Measurements from ENCODE around the gene XPO5.
"Not testable (repeated sequence)": the region's sequence is repeated elsewhere in the genome, so short reads cannot be mapped to it uniquely, and the experiment has no call there.

Gene XPO5

GRCh38 chr6:43540507-43540906 is 35.3 kb downstream of the XPO5 start:
- H3K4me2 ChIP-seq (ENCODE audit: low read length): no peak overlapping the region
- H3K9me2 ChIP-seq (replicated peaks; ENCODE audit: control insufficient read depth, low read length): no peaks in the 10 kb centered on the region
- H3K36me3 ChIP-seq (ENCODE audit: control insufficient read depth, low read length): peaks cover 62% of the 10 kb centered on the region
- no peaks in the 10 kb centered on the region for H3K27me3 ChIP-seq (ENCODE audit: control insufficient read depth, low read length)
- H3K4me1 ChIP-seq (ENCODE audit: control insufficient read depth, low read length): no peaks in the 10 kb centered on the region
- H4K20me1 ChIP-seq (ENCODE audit: control insufficient read depth, insufficient read depth, low read depth, low read length): no peaks in the 10 kb centered on the region
- H3K4me3 ChIP-seq (ENCODE audit: low read length): no peak overlapping the region
- H3F3A ChIP-seq (ENCODE audit: control insufficient read depth, insufficient read depth): 0 out of 2 replicates have a peak, but pooled peaks cover 3% of the 10 kb centered on the region
- no peaks in the 10 kb centered on the region for H3K9me3 ChIP-seq (ENCODE audit: control insufficient read depth, insufficient read depth, low read length)
- TF ChIP-seq EZH2phosphoT487 (IDR thresholded peaks at IDR 0.05; ENCODE audit: borderline replicate concordance, low read length): no peak
- TF ChIP-seq, protein P1, sequence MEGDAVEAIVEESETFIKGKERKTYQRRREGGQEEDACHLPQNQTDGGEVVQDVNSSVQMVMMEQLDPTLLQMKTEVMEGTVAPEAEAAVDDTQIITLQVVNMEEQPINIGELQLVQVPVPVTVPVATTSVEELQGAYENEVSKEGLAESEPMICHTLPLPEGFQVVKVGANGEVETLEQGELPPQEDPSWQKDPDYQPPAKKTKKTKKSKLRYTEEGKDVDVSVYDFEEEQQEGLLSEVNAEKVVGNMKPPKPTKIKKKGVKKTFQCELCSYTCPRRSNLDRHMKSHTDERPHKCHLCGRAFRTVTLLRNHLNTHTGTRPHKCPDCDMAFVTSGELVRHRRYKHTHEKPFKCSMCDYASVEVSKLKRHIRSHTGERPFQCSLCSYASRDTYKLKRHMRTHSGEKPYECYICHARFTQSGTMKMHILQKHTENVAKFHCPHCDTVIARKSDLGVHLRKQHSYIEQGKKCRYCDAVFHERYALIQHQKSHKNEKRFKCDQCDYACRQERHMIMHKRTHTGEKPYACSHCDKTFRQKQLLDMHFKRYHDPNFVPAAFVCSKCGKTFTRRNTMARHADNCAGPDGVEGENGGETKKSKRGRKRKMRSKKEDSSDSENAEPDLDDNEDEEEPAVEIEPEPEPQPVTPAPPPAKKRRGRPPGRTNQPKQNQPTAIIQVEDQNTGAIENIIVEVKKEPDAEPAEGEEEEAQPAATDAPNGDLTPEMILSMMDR (IDR thresholded peaks at IDR 0.05; ENCODE audit: low read depth, low read length, poor library complexity, severe bottlenecking): no peak
- H3K27ac ChIP-seq (ENCODE audit: low read depth, low read length): no peak overlapping the region
- no peaks in the 10 kb centered on the region; the same call in 1 of the 2 replicates for H3K79me2 ChIP-seq (ENCODE audit: control insufficient read depth, low read length)

- H3K36me3 ChIP-seq (ENCODE audit: control insufficient read depth, low read length): peaks cover 57% of the 10 kb centered on the region
- not testable (repeated sequence) for H3K79me2 ChIP-seq (ENCODE audit: control insufficient read depth, low read length); H3K9me3 ChIP-seq (ENCODE audit: control insufficient read depth, insufficient read depth, low read length); H3K27ac ChIP-seq (ENCODE audit: low read depth, low read length); H3K27me3 ChIP-seq (ENCODE audit: control insufficient read depth, low read length); H3K9me2 ChIP-seq (replicated peaks; ENCODE audit: control insufficient read depth, low read length); H3K4me2 ChIP-seq (ENCODE audit: low read length); H3K4me3 ChIP-seq (ENCODE audit: low read length); H3K4me1 ChIP-seq (ENCODE audit: control insufficient read depth, low read length); H3F3A ChIP-seq (ENCODE audit: control insufficient read depth, insufficient read depth); H4K20me1 ChIP-seq (ENCODE audit: control insufficient read depth, insufficient read depth, low read depth, low read length)
Observed at GRCh38 chr6:43539409-43539808, 36.4 kb downstream of the XPO5 start.

- not testable (repeated sequence) for H3K9me2 ChIP-seq (replicated peaks; ENCODE audit: control insufficient read depth, low read length); H3K4me2 ChIP-seq (ENCODE audit: low read length); H3F3A ChIP-seq (ENCODE audit: control insufficient read depth, insufficient read depth); H3K27me3 ChIP-seq (ENCODE audit: control insufficient read depth, low read length); H4K20me1 ChIP-seq (ENCODE audit: control insufficient read depth, insufficient read depth, low read depth, low read length); H3K79me2 ChIP-seq (ENCODE audit: control insufficient read depth, low read length); H3K27ac ChIP-seq (ENCODE audit: low read depth, low read length); H3K4me3 ChIP-seq (ENCODE audit: low read length); H3K9me3 ChIP-seq (ENCODE audit: control insufficient read depth, insufficient read depth, low read length); H3K4me1 ChIP-seq (ENCODE audit: control insufficient read depth, low read length)
- H3K36me3 ChIP-seq (ENCODE audit: control insufficient read depth, low read length): peaks cover 59% of the 10 kb centered on the region
Observed at GRCh38 chr6:43538986-43539385, 36.9 kb downstream of the XPO5 start.

GRCh38 chr6:43532201-43532600 is 43.6 kb downstream of the XPO5 start:
- no peak for TF ChIP-seq EZH2phosphoT487 (IDR thresholded peaks at IDR 0.05; ENCODE audit: borderline replicate concordance, low read length)
- TF ChIP-seq, protein P1 (IDR thresholded peaks at IDR 0.05; ENCODE audit: low read depth, low read length, poor library complexity, severe bottlenecking): no peak
- Histone ChIP-seq H3F3A (ENCODE audit: control insufficient read depth, insufficient read depth) (peaks cover 8% of the 10 kb centered on the region; the same call in 1 of the 2 replicates), H3K9me3 (ENCODE audit: control insufficient read depth, insufficient read depth, low read length) (no peaks in the 10 kb centered on the region), H3K4me3 (ENCODE audit: low read length) (no peak overlapping the region), H3K79me2 (ENCODE audit: control insufficient read depth, low read length) (no peaks in the 10 kb centered on the region), H3K4me2 (ENCODE audit: low read length) (no peak overlapping the region), H3K9me2 (replicated peaks; ENCODE audit: control insufficient read depth, low read length) (no peaks in the 10 kb centered on the region), H3K27ac (ENCODE audit: low read depth, low read length) (no peak overlapping the region), H3K36me3 (ENCODE audit: control insufficient read depth, low read length) (peaks cover 69% of the 10 kb centered on the region), H3K4me1 (ENCODE audit: control insufficient read depth, low read length) (no peaks in the 10 kb centered on the region), H4K20me1 (ENCODE audit: control insufficient read depth, insufficient read depth, low read depth, low read length) (no peaks in the 10 kb centered on the region), H3K27me3 (ENCODE audit: control insufficient read depth, low read length) (no peaks in the 10 kb centered on the region)
